ENCODE data around the gene ZEB2.

The ZEB2 gene

DNA sequence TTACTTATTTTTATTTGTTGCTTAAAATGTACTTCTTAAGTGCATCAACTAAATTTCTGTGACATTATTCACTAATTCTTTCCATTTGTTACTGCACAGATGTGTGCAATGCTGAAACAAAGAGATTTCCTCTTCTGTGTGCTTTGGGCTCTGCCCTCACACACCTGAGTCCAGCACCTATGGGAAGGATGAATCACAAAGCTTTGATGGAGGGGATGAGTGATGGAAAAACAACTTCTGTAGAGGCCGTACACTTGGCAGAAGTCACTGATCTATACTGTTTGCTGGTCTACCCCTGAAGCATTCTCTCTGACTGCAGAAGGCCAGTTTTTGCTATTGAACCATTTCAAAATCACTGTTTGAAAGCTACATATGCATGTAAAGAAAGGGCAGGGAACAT lies 178.4 kb downstream of the ZEB2 start:
- DNase-seq: no peak

DNA sequence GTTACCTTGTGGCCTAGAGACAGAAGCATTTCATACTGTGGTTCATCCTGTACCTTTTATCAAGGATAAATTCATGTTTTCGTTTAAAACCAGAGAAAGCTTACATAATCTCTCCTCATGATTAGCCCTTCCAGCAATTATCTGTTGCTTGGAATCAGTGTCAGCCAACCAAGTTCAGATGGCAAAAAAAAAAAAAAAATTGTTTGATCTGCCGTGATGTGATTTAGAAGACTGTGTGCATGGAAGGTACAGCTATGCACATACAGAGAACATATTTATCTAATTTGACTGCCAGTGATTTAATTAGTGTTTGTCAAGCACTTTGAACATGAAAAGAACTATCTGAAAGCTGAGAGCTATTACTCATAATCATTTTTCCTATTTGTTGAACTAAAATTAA lies 180.9 kb downstream of the ZEB2 start:
- no peak for DNase-seq

GRCh38 chr2:144334551-144334950 lies 185.4 kb downstream of the ZEB2 start:
- DNase-seq: no peak

All from hematopoietic multipotent progenitor cell treated with erythropoietin and hydrocortisone succinate and interleukin-3 and kit ligand, for 6 days (in vitro differentiated cells).